ENCODE results near the gene RAD51B.

The RAD51B gene

GRCh38 chr14:68508581-68508980 is 689.0 kb downstream of the RAD51B start:
- no peaks in the 10 kb centered on the region for H3K9me3 ChIP-seq (ENCODE audit: severe bottlenecking)
- no peak for TF ChIP-seq CTCF (IDR thresholded peaks at IDR 0.05; ENCODE audit: poor library complexity, severe bottlenecking)
- peak overlapping the region; percentile 95 for H3K27ac ChIP-seq (ENCODE audit: poor library complexity, severe bottlenecking)
- H3K27me3 ChIP-seq (ENCODE audit: insufficient read depth, poor library complexity, severe bottlenecking): no peaks in the 10 kb centered on the region
- DNase-seq (ENCODE audit: low spot score): no peak
- ATAC-seq (ENCODE audit: low read depth): no peak
- no peaks in the 10 kb centered on the region for H3K36me3 ChIP-seq (ENCODE audit: low read depth)
- H3K4me1 ChIP-seq (ENCODE audit: insufficient read depth, poor library complexity, severe bottlenecking): peaks cover 29% of the 10 kb centered on the region
- no peak overlapping the region for H3K4me3 ChIP-seq (ENCODE audit: severe bottlenecking)

- DNase-seq (ENCODE audit: low spot score): no peak
- no peak for ATAC-seq (ENCODE audit: low read depth)
- TF ChIP-seq CTCF (IDR thresholded peaks at IDR 0.05; ENCODE audit: poor library complexity, severe bottlenecking): no peak
- no peaks in the 10 kb centered on the region for H3K9me3 ChIP-seq (ENCODE audit: severe bottlenecking)
- H3K4me1 ChIP-seq (ENCODE audit: insufficient read depth, poor library complexity, severe bottlenecking): peaks cover 37% of the 10 kb centered on the region
- H3K36me3 ChIP-seq (ENCODE audit: low read depth): no peaks in the 10 kb centered on the region
- H3K4me3 ChIP-seq (ENCODE audit: severe bottlenecking): no peak overlapping the region
- H3K27me3 ChIP-seq (ENCODE audit: insufficient read depth, poor library complexity, severe bottlenecking): no peaks in the 10 kb centered on the region
- peak overlapping the region; percentile 82 for H3K27ac ChIP-seq (ENCODE audit: poor library complexity, severe bottlenecking)
Observed at GRCh38 chr14:68509188-68509983, 689.8 kb downstream of the RAD51B start.

- TF ChIP-seq CTCF (IDR thresholded peaks at IDR 0.05; ENCODE audit: poor library complexity, severe bottlenecking): no peak
Observed at GRCh38 chr14:68510201-68511128, 690.9 kb downstream of the RAD51B start.

GRCh38 chr14:68511129-68512047 is 691.8 kb downstream of the RAD51B start:
- no peak for ATAC-seq (ENCODE audit: low read depth)

More at GRCh38 chr14:68510201-68511128, 690.9 kb downstream of the RAD51B start:
- no peak for DNase-seq (ENCODE audit: low spot score)
- H3K9me3 ChIP-seq (ENCODE audit: severe bottlenecking): no peaks in the 10 kb centered on the region
- no peaks in the 10 kb centered on the region for H3K36me3 ChIP-seq (ENCODE audit: low read depth)
- H3K27ac ChIP-seq (ENCODE audit: poor library complexity, severe bottlenecking): peak overlapping the region; percentile 82
- peaks cover 46% of the 10 kb centered on the region for H3K4me1 ChIP-seq (ENCODE audit: insufficient read depth, poor library complexity, severe bottlenecking)
- no peak overlapping the region for H3K4me3 ChIP-seq (ENCODE audit: severe bottlenecking)
- ATAC-seq (ENCODE audit: low read depth): no peak
- H3K27me3 ChIP-seq (ENCODE audit: insufficient read depth, poor library complexity, severe bottlenecking): no peaks in the 10 kb centered on the region

More at GRCh38 chr14:68511129-68512047, 691.8 kb downstream of the RAD51B start:
- no peaks in the 10 kb centered on the region for H3K36me3 ChIP-seq (ENCODE audit: low read depth)
- no peaks in the 10 kb centered on the region for H3K9me3 ChIP-seq (ENCODE audit: severe bottlenecking)
- H3K27ac ChIP-seq (ENCODE audit: poor library complexity, severe bottlenecking): peak overlapping the region; percentile 82
- TF ChIP-seq CTCF (IDR thresholded peaks at IDR 0.05; ENCODE audit: poor library complexity, severe bottlenecking): no peak
- H3K27me3 ChIP-seq (ENCODE audit: insufficient read depth, poor library complexity, severe bottlenecking): no peaks in the 10 kb centered on the region
- no peak overlapping the region for H3K4me3 ChIP-seq (ENCODE audit: severe bottlenecking)
- H3K4me1 ChIP-seq (ENCODE audit: insufficient read depth, poor library complexity, severe bottlenecking): peaks cover 37% of the 10 kb centered on the region
- no peak for DNase-seq (ENCODE audit: low spot score)

All from RWPE2 (cell line).